Activated naive CD4-positive, alpha-beta T cell treated with Interleukin-2 at 50 U/mL for 16 hours (primary cell): Measurements from ENCODE around the gene TOR4A.

ENCODE experiments used
- DNase-seq: peaks from one replicate; pipeline ENCODE4 v3.0.0-alpha.2; 2020

The TOR4A gene

GRCh38 chr9:137295849-137296669 lies 18.5 kb downstream of the TOR4A start:
- DNase-seq: no peak

GRCh38 chr9:137296670-137297664 lies 19.4 kb downstream of the TOR4A start:
- DNase-seq: no peak

GRCh38 chr9:137297966-137298365 lies 20.4 kb downstream of the TOR4A start:
- no peak for DNase-seq

- DNase-seq: no peak
Measured at GRCh38 chr9:137298401-137299202, 21.1 kb downstream of the TOR4A start.

- DNase-seq: no peak
Measured at GRCh38 chr9:137299203-137299565, 21.7 kb downstream of the TOR4A start.

GRCh38 chr9:137299938-137300337 lies 22.4 kb downstream of the TOR4A start:
- DNase-seq: no peak

GRCh38 chr9:137300567-137301080 lies 23.1 kb downstream of the TOR4A start:
- DNase-seq: no peak

- peak; percentile 41 for DNase-seq
Measured at GRCh38 chr9:137301081-137301947, 23.8 kb downstream of the TOR4A start.

- DNase-seq: peak; percentile 90
Measured at GRCh38 chr9:137302118-137302448, 24.6 kb downstream of the TOR4A start, which contains the start of gene NRARP. Gene NRARP (minus strand): TSS chr9:137302271. CDS start chr9:137301928, 343 bp downstream.

- no peak for DNase-seq
Measured at GRCh38 chr9:137302449-137303150, 25.1 kb downstream of the TOR4A start.

GRCh38 chr9:137303151-137303892 lies 25.8 kb downstream of the TOR4A start:
- DNase-seq: no peak

- DNase-seq: no peak
Measured at GRCh38 chr9:137303893-137304382, 26.4 kb downstream of the TOR4A start.

- DNase-seq: no peak
Measured at GRCh38 chr9:137304383-137305059, 27.0 kb downstream of the TOR4A start.

- peak; percentile 66 for DNase-seq
Measured at GRCh38 chr9:137305060-137305797, 27.7 kb downstream of the TOR4A start.

- no peak for DNase-seq
Measured at GRCh38 chr9:137305798-137306065, 28.2 kb downstream of the TOR4A start.

- DNase-seq: no peak
Measured at GRCh38 chr9:137306066-137306849, 28.7 kb downstream of the TOR4A start.

- no peak for DNase-seq
Measured at GRCh38 chr9:137306850-137307254, 29.3 kb downstream of the TOR4A start.
